Heart right ventricle (tissue), 16 donors: ENCODE results near the gene VSNL1. TPM values are rescaled to one million over a fixed set of nuclear protein-coding genes. Genes with fewer than 3 reads are reported as not detected.

ENCODE experiments used
- ATAC-seq, 8 donors: fragments of 200-7000 bp; cut with Tn5 transposase; one replicate each; pipeline ENCODE4 v1.9.1; 2020; ENCODE audit warnings: mild to moderate bottlenecking in 8 of 8, moderate library complexity in 8 of 8, moderate number of reproducible peaks in 1 of 8
- DNase-seq, 2 donors: peaks; one replicate each; pipeline ENCODE4 v3.0.0-alpha.2; 2020
- H3K27ac ChIP-seq, 10 donors: fragments of 200-600 bp; sonication (generic) in 2 of 10; one replicate each; pipeline versions ENCODE4 v1.5.0 to v1.8.0; 2020 to 2022; ENCODE audit warnings: mild to moderate bottlenecking in 3 of 10
- H3K27me3 ChIP-seq, 7 donors: fragments of 200-600 bp; one replicate each; pipeline ENCODE4 v1.8.0; 2021 to 2022; ENCODE audit warnings: mild to moderate bottlenecking in 2 of 7
- H3K36me3 ChIP-seq, 9 donors: fragments of 200-600 bp; sonication (generic) in 1 of 9; one replicate each; pipeline versions ENCODE4 v1.5.0 to v1.8.0; 2020 to 2022; ENCODE audit warnings: mild to moderate bottlenecking in 2 of 9
- H3K4me1 ChIP-seq, 9 donors: fragments of 200-600 bp; sonication (generic) in 1 of 9; one replicate each; pipeline versions ENCODE4 v1.5.0 to v1.8.0; 2020 to 2022; ENCODE audit warnings: mild to moderate bottlenecking in 4 of 9
- H3K4me3 ChIP-seq, 10 donors: fragments of 200-600 bp; sonication (generic) in 2 of 10; one replicate each; pipeline versions ENCODE4 v1.5.0 to v1.8.0; 2020 to 2022; ENCODE audit warnings: mild to moderate bottlenecking in 7 of 10, moderate library complexity in 2 of 10
- H3K9me3 ChIP-seq, 11 donors: fragments of 200-600 bp in 10 of 11; sonication (generic) in 2 of 11; one replicate each; pipeline versions ENCODE4 v1.5.0 to v1.8.0; 2013 to 2022; ENCODE audit warnings: mild to moderate bottlenecking in 2 of 11, control low read depth in 1 of 11, moderate library complexity in 1 of 11
- WGBS, 2 donors: extraction: QIAGEN DNeasy Blood & Tissue Kit; methylation state at CpG; one replicate each; pipeline ENCODE4 v1.1.7; 2013; ENCODE audit warnings: inconsistent platforms in 1 of 2; 5-methylcytosine and 5-hydroxymethylcytosine counted together
- intact Hi-C, 10 donors: fragments of 100-400 bp; cut with DNase I; formaldehyde crosslinking; loops; one replicate each; pipeline versions ENCODE4 v1.11.1 to v1.14.2; 2022
- polyA plus RNA-seq, 2 donors: library from polyadenylated mRNA; stranded (reverse); fragments of 200-250 nt; gene quantifications; one replicate each; pipeline ENCODE4 v1.2.3, GENCODE V29; 2013
- total RNA-seq, 10 donors: library from RNA; stranded (reverse); fragmentation: NEBNext Ultra II Directional in 3 of 10; extraction: Animal tissue kit (Norgen Biotek cat#: 25700) in 3 of 10; gene quantifications; one replicate each; pipeline versions ENCODE4 v1.2.1 to v1.2.4, GENCODE V29; 2021 to 2023
- TF ChIP-seq, protein P1 (sequence below), 9 donors: fragments of 200-600 bp; sonication (generic) in 2 of 9; IDR thresholded peaks; one replicate each; pipeline versions ENCODE4 v1.5.0 to v1.8.0; 2021 to 2022; ENCODE audit warnings: antibody characterized with exemption in 9 of 9, mild to moderate bottlenecking in 5 of 9, moderate library complexity in 1 of 9
- donor health status: Arrhythmogenic right ventricular cardiomyopathy.
- donor health status: ischemic (EF 13 %, LVEDD 7.1; RV severe dilation, severe dysfunction).
- donor health status: healthy with polysubstance abuse.
- donor health status: DM: no; HTN: yes; CAD: no.
- donor health status: DM: no; HTN: no; CAD: no.
- donor health status: ischemic (EF 25% LVEDD 6.9; RV normal size, moderate dysfunction).
- donor health status: ischemic (EF 25% LVEDD 5.7; RV mildly dilated, moderate dysfunction).
- donor health status: healthy.
- donor health status: DM: yes; HTN: yes; CAD: no.
- donor health status: Ischemic cardiomyopathy.
- donor health status: ischemic (EF 35%, LVEDD 5.7; RV mildly dilated, moderate dysfunction).
- donor health status: nonischemic (EF 11% LVEDD 7.7; RV severe dilation, severe dysfunction).
- donor health status: DM: yes; HTN: yes; CAD: no.
- donor health status: PGD.
- donor health status: ischemic (EF 29% LVEDD 5.4; RV normal size, mild dysfunction).
- donor health status: nonischemic (EF 23%, LVEDD 6.1; RV moderate dilation, normal function).

Gene VSNL1
- total and polyA plus RNA-seq, 12 donors: 5.9 to 24.3 (median 17.3) TPM

DNA sequence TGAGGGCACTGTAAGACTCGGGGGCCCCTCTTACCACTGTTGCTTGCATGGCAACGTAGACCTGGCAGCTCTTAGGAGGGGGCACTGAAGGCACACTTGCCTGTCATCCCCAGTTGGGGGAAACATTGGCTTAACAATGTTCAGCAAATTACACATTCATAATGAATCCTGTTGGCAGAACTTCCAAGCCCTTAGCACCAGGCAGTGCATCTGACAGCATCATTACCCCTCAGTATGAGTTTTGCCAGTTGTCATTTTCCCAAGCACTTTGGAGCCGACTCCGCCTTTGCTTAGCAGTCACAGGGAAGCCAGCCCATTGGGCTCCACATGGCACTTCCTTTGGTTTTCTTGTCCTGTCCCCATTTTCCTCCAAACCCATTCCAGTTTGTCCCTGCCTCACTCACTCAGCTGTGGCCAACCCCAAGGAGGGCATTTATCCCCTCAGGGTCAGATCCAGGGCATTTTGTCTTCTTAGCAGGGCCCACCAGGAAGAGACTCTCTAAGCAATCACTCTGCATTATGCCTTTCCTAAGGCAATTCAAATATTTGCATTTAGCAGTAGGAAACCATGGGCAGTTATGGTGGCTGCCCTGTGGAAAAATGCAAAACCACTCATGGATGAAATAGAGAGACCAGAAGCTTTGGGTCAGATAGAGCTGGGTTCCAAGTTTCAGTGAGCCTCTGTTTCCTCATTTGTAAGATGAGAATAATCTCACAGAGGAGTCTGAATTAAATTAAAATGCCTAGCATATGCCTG, 73.9 kb downstream of the VSNL1 start:
- 85% methylated on average over 4 of the region's 4 CpGs for WGBS, 2 donors
- no peaks in the 10 kb centered on the region for H3K36me3 ChIP-seq

DNA sequence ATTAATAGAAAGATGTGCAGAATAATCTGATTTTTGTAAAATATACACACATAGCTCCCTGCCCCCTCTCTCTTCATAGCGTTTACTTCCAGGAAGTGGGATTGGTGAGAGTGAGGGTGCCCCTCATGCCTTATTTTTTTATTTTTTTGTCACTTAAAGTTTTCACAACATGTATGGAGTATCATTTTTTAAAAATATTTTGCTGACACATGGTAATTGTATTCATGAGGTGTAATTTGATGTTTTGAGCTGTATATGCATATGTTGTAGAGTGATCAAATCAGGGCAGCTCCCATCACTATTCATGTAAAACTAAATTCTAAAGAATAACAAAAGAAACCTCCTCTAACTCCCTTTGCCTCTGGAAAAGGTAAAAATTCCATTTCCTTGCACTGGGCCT, 74.7 kb downstream of the VSNL1 start:
- no peak for DNase-seq
- Histone ChIP-seq H3K27ac (no peak overlapping the region), H3K4me3 (no peak overlapping the region), H3K9me3 (no peaks in the 10 kb centered on the region), H3K27me3 (no peaks in the 10 kb centered on the region), H3K36me3 (no peaks in the 10 kb centered on the region), H3K4me1 (peaks cover 0 to 35% (median 10%) of the 10 kb centered on the region in 9 donors)
- TF ChIP-seq, protein P1, sequence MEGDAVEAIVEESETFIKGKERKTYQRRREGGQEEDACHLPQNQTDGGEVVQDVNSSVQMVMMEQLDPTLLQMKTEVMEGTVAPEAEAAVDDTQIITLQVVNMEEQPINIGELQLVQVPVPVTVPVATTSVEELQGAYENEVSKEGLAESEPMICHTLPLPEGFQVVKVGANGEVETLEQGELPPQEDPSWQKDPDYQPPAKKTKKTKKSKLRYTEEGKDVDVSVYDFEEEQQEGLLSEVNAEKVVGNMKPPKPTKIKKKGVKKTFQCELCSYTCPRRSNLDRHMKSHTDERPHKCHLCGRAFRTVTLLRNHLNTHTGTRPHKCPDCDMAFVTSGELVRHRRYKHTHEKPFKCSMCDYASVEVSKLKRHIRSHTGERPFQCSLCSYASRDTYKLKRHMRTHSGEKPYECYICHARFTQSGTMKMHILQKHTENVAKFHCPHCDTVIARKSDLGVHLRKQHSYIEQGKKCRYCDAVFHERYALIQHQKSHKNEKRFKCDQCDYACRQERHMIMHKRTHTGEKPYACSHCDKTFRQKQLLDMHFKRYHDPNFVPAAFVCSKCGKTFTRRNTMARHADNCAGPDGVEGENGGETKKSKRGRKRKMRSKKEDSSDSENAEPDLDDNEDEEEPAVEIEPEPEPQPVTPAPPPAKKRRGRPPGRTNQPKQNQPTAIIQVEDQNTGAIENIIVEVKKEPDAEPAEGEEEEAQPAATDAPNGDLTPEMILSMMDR (IDR thresholded peaks at IDR 0.05): no peak
- WGBS, 2 donors: 70 to 76% methylated on average over 1 of the region's 1 CpG
- ATAC-seq: no peak
- intact Hi-C loops: no loop called here

More for the DNA sequence above, 73.9 kb downstream of the VSNL1 start:
- intact Hi-C loops: loop anchor here in 2 of 10 donors (5.0 kb wide), 2 partner anchors 72 to 77 kb away; partner anchors contain the start of gene VSNL1 (in 1 of the 2)
- ATAC-seq: no peak
- no peaks in the 10 kb centered on the region for H3K9me3 ChIP-seq
- DNase-seq: no peak
- H3K4me3 ChIP-seq: no peak overlapping the region
- peaks cover under 1 to 38% (median 12%) of the 10 kb centered on the region in 9 donors for H3K4me1 ChIP-seq
- TF ChIP-seq, protein P1 (IDR thresholded peaks at IDR 0.05): no peak
- no peak overlapping the region for H3K27ac ChIP-seq
- no peaks in the 10 kb centered on the region for H3K27me3 ChIP-seq

DNA sequence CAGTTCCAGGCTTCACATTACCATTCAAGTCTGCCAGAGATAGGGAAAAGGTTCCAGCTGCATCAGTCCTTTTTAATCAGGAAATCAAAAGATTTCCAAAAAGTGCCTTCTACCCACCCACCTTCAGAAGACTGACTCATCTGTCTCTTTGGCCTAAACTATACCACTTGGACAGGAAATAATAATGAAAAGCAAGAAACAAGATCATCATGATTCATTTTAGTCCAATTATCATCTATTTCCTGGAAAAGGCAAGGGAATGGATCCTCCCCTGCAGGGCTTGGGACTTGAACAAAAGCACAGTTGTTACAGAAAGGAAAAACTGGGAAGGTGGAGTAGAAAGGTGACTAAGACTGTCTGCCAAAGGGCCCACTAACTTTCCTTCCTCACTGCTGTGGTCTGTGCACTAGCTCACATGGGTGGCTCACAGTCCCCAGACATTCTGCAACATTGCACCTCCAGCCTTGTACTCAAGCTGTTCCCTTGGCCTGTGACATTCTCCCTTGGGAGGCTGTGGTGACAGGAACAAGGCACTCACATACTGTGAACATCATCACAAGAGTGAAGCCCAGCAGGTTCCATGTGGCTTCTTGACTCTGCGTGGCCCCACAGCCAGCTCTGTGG, 75.3 kb downstream of the VSNL1 start:
- peaks cover 0 to 35% (median 15%) of the 10 kb centered on the region in 9 donors for H3K4me1 ChIP-seq
- TF ChIP-seq, protein P1 (IDR thresholded peaks at IDR 0.05): no peak
- no peaks in the 10 kb centered on the region for H3K27me3 ChIP-seq
- DNase-seq (no peak), ATAC-seq (no peak)
- H3K36me3 ChIP-seq: no peaks in the 10 kb centered on the region
- no peaks in the 10 kb centered on the region for H3K9me3 ChIP-seq
- H3K4me3 ChIP-seq: no peak overlapping the region
- peak overlapping the region in 1 of 10 donors; percentile 15 for H3K27ac ChIP-seq
- 92 to 95% methylated on average over 1 of the region's 1 CpG for WGBS, 2 donors
- intact Hi-C loops: no loop called here

DNA sequence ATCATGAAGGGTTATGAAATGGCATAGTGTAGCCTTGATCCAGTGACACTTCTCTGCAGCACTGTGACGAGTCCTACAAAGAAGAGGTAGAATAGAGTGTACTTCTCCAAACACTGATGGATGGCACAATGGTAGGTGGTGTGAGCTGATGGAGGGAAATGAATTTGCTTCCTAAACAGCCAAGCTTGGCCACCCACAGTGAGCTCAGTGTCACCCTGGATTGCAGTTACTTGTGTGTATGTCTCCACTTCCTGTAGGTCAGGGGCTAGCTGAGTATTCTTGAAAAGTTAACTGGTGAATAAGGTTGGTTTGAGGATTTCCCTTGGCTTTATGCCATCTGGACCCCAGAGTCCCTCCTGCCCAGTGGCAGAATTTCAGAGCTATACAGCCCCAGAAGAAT, 75.9 kb downstream of the VSNL1 start:
- TF ChIP-seq, protein P1 (IDR thresholded peaks at IDR 0.05): no peak
- WGBS, 2 donors: 88 to 100% methylated on average over 1 of the region's 1 CpG
- Histone ChIP-seq H3K27me3 (no peaks in the 10 kb centered on the region), H3K9me3 (no peaks in the 10 kb centered on the region), H3K36me3 (no peaks in the 10 kb centered on the region), H3K27ac (peak overlapping the region in 1 of 10 donors; percentile 15), H3K4me1 (peaks cover 0 to 33% (median 14%) of the 10 kb centered on the region in 9 donors), H3K4me3 (no peak overlapping the region)
- no peak for ATAC-seq
- DNase-seq: no peak
- intact Hi-C loops: no loop called here
